CD4-positive, alpha-beta T cell treated with Interleukin-6 at 100 ng/mL for 8 hours (primary cell): ENCODE results near the gene GRAMD4.
"Not testable (repeated sequence)": the region's sequence is repeated elsewhere in the genome, so short reads cannot be mapped to it uniquely, and the experiment has no call there.

Experiments used
- DNase-seq: peaks from one replicate; pipeline ENCODE4 v3.0.0-alpha.2; 2020; ENCODE audit warnings: mixed read lengths, low spot score

Gene GRAMD4

GRCh38 chr22:46637711-46638600, 17.8 kb downstream of the GRAMD4 start:
- DNase-seq: no peak

DNA sequence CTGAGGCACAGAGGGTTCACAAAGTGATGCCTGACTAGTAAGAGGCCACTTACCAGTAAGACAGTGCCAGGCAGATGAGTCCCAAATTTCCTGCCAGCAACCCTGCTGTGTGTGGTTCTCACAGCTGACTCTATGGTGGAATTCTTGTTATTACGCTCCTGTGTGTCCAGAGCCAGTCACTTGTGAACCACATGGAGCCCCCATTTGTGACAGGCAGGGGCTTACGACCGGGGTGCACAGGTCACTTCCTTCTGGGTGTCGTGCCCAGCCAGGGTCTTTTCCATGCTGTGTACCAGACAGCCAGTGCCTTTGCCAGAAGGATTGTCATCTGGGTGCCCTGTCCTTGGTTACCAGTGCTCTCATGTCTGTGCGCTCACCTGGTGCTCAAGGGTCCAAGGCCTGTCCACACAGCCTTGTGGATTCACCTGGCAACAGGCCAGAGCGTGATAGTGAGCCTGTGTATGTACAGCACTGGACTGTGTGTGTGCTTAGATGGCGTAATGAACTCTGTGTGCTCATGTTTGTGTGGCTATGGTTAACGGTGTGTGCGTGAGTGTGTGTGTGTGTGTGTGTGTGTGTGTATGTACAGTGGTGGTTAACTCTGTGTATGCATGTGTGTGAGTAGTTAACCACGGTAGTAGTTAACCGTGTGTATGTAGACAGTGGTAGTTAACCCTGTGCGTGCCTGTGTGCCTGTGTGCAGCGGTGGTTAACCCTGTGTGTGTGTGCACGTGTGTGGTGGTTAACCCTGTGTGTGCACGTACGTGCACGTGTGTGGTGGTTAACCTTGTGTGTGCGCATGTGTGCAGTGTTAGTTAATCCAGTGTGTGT, 18.6 kb downstream of the GRAMD4 start:
- no peak for DNase-seq

DNA sequence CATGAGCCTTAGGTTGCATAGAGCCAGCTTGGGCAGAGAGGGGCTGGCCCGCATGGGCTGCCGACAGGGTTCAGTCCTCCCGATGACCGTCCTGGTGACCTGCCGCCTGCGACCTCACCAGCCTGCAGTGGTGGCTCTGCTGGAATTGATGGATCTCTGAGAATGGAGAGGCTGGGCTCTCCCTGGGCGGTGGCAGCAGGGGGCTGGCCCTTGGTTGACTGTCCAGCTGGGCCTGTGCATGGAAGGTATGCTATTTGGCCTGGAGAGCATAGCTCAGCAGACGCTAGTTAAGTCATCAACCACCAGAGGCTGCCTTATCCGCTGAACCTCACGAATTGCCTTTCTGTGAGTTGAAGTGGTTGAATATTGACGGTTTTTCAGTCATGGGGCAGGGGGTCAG, 19.7 kb downstream of the GRAMD4 start:
- DNase-seq: no peak

DNA sequence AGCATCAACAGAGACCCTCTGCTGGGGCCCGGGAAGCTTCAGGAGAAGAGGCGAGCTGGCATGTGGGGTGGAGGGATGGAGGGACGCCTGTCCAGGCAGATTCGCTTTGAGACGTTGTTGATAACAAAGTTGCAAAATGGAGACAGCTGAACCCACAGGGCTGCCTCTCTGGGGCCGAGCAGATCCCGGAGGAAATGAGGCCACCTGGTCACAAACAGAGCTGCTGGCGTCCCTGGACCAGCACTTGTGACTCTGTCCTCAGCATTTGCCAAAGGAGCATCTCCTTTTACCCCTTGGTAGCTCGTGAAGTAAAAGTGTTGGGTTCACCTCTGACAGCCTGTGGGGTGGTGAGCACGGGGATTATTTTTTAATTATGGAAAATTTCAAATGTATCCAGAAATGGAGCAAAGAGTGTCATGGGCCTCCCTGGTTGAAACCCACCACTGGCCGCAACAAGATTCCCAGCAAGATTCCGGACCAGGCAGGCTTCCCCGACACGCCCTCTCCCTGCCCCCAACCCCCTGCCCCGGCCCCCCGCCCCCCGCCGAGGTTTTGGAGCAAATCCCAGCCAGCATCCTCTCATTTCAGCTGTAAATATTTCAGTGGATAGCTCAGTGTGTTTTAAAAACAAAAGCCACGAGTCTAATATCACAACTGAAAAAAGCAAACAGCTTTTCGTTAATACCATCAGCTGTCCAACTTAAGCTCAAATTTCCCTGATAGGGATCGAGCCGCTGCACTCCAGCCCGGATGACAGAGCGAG, 20.3 kb downstream of the GRAMD4 start:
- DNase-seq: no peak

DNA sequence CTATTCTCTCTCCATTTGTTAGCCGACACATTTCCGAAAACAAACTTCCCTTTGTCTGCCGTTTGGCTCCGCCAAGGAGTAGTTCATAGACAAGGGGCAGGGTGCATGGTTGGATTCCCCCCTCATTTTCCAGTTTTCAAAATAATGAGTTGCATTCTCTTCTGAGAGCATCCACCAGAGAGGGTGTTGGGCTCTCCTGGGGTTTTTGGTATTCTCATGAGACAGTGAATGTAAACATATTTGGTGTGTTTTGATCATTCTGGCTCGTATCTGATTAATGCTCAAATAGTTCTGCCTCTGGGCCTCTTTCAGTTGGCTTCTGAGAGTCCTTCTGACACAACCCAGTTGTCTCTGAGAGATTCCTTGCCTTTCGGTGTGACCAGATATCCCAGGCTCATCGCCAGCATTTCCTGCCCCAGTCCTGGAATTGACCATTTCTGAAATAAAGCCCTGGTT, 21.7 kb downstream of the GRAMD4 start:
- no peak for DNase-seq

- DNase-seq: not testable (repeated sequence)
These were observed 22.8 kb downstream of the GRAMD4 start for GRCh38 chr22:46642840-46643480.

GRCh38 chr22:46646531-46647215, 26.5 kb downstream of the GRAMD4 start:
- no peak for DNase-seq

DNA sequence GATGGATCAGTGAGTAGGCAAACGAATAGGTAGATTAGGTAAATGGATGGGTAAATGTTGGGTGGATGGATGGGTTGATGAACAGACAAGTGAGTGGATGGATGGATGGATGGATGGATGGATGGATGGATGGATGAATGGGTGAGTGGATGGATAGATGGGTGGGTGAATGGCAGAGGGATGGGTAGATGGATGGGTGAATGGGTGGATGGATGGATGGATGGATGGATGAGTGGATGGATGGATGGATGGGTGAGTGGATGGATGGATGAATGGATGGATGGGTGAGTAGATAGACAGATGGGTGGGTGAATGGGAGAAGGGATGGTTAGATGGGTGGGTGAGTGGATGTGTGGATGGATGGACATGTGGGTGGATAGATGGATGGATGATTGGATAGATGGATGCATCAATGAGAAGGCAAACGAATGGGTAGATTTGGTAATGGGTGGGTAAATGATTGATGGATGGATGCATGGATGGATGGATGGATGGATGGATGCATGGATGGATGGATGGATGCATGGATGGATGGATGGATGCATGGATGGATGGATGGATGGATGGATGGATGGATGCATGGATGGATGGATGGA, 28.1 kb downstream of the GRAMD4 start:
- not testable (repeated sequence) for DNase-seq

- DNase-seq: no peak
These were observed 29.2 kb downstream of the GRAMD4 start for GRCh38 chr22:46649141-46650077.

DNA sequence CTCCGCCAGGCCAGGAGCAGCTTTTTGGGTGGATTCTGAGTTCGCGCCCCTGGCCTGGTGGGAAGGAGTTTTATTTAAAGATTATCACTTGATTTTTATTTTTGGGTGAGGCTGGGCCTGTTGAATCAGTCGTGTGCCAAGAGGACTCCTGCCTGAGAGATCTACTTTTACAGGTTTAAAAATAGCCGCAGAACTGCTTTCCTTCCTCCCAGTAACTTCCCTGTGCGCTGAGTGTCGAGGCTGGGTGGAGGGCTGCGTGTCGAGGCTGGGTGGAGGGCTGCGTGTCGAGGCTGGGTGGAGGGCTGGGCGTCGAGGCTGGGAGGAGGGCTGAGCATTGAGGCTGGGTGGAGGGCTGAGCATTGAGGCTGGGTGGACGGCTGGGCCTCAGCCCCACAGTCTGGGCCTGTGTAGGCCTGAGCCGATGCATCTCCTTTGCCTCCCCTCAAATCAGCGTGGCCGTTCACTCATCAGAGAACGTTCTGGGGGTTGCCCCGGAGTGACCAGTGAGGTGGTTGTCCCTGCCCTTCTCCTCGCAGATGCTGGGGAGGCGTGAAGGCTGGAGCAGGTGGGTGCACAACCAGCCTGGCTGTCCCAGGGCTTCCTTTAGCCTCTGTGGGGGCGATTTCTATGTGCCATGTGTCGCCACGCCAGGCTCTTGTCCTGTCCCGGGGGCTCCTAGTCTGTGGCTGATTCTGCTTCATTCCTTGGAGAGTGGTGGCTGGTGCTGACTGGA, 30.1 kb downstream of the GRAMD4 start:
- DNase-seq: no peak

GRCh38 chr22:46651316-46651715, 31.1 kb downstream of the GRAMD4 start:
- no peak for DNase-seq

DNA sequence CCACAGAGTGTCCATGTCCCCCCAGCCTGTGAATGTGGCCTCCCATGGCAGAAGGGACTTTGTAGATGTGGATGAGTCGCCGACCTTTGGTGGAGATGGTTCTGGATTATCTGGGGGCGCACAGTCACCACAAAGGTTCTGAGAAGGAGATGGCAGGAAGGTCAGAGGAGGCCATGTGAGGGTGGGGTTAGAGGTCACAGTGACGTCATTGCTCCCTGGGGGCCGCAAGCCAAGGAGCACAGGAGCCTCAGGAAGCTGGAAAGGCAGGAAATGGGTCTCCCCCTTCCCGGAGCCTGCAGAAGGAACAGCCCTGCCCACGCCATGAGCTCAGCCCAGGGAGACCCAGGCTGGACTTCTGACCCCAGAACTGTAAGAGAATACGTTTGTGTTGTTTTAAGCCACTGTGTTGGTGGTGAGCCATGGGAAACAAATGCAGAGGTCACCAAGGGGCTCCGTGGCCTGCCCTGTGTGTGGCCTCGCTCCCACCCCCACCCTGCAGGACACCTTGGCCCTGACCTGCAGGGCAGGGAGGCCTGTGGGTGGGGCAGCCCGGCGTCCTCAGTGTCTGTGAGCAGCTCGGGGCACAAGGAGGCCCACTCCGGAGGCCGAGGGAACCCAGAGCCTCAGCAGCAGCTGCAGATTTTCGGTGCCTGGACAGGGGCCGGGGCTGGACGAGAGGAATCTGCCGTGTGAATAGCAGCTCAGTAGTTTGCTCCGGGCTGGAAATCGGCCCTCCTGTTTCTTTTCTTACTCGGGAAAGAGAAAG, 32.1 kb downstream of the GRAMD4 start:
- no peak for DNase-seq

DNA sequence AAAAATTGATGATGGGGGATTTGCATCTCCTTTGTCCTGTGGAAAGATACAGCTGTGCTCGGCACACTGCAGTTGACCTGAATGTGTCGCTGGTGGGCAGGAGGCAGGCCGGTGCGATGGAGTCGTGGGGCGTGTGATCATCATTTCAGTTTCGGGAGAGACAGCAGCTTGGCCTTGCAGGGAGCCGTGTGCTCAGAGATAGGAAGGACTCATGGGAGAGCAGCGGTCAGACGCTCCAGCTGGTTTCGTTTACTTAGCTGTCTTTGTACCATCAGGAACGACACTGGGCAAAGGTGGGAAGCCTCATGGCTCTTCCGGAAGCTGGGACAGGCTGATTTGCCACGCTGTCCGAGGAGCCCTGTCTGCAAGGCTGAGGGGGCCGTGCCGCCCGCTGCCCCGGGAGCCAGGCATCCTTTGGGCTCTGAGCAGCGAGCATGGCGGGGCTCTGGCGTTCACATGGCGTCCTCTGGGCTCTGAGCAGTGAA, 32.7 kb downstream of the GRAMD4 start:
- no peak for DNase-seq

DNA sequence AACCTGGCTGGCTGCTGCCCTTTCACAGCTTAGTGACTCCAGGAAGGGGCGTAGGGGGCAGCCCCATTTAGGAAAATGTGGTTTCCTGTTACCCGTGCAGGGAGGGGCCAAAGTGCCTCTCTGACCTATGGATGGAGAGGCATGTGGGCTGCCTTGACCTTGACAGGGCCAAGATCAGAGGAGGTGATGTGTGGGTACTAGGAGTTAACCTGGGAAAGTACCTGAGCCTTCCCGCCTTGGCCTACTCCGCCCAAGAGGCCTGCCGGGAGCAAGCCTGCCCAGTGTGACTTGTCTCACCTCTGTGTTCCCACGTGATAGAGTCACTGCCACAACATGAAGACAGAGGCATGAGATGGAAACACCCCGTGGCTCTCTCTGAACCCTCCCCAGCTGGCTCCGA, 33.4 kb downstream of the GRAMD4 start:
- DNase-seq: no peak

GRCh38 chr22:46654426-46654825, 34.2 kb downstream of the GRAMD4 start:
- DNase-seq: no peak

DNA sequence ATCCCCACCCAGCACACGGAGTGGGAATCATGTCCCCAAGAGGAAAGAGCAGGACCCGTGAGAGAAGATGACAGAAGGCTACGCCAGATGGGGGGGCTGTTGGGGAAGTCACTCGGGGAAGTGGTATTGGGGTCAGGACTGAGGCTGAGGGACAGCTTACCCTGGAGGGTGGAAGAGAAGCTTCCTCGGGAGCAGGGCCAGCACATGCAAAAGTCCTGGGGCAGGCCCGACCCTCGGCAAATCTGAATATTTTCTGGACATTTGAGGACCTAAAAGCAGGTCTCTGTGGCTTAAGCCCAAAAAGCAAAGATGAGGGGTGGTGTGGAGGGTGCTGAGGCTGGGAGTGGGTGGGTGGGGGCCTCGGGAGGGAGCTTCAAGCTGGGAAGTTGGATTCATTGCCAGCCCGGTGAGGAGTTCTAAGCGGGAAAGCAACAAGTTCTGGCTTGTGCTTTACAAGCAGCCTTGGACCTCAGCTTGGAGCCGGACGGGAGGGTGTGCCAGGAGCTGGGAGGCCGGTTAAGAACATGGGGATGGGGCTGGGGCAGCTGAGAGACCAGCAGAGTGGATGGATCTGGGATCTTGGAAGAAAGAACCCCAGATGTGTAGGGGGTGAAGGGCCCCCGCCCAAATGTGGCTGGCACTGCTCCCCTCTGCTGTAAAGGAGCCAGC, 34.9 kb downstream of the GRAMD4 start:
- DNase-seq: no peak

- no peak for DNase-seq
These were observed 35.8 kb downstream of the GRAMD4 start for GRCh38 chr22:46655861-46656608.
